Measurements from ENCODE around the gene CBX6. TPM values are rescaled to one million over a fixed set of nuclear protein-coding genes. Genes with fewer than 3 reads are reported as not detected.

Gene CBX6
- polyA plus RNA-seq, 1 donor (not counting 4 experiments of a cell fraction or from before 2014, with no cell fraction given), result 4.1 TPM

GRCh38 chr22:38829485-38829884, 42.5 kb downstream of the CBX6 start:
- FAIRE-seq (no peak), DNase-seq (ENCODE audit: low read depth, low spot score) (no peak)
- Histone ChIP-seq H3K4me3 (ENCODE audit: control insufficient read depth in 2 of 3, extremely low read depth in 1 of 3, insufficient read depth in 2 of 3, low read depth in 1 of 3, low read length in 3 of 3) (no peak overlapping the region), H3K9me3 (ENCODE audit: control insufficient read depth, low read depth, low read length) (no peaks in the 10 kb centered on the region), H3K27me3 (ENCODE audit: control insufficient read depth, extremely low read depth, insufficient read depth, low read length) (no peaks in the 10 kb centered on the region), H3K9me1 (ENCODE audit: control insufficient read depth, extremely low read depth, insufficient read depth, low read length) (no peaks in the 10 kb centered on the region), H3K27ac (ENCODE audit: control insufficient read depth, insufficient read depth, low read length) (no peak overlapping the region), H4K20me1 (ENCODE audit: control insufficient read depth, extremely low read depth, insufficient read depth, low read length) (peaks cover 8% of the 10 kb centered on the region), H3K4me1 (ENCODE audit: control insufficient read depth, extremely low read depth, insufficient read depth, low read length) (no peaks in the 10 kb centered on the region), H3K79me2 (ENCODE audit: control insufficient read depth, insufficient read depth, low read length) (no peaks in the 10 kb centered on the region), H3K36me3 (ENCODE audit: control insufficient read depth in 2 of 2, extremely low read depth in 1 of 2, insufficient read depth in 2 of 2, low read length in 2 of 2) (no peaks in the 10 kb centered on the region), H2AFZ (ENCODE audit: control insufficient read depth, low read length) (no peak overlapping the region), H3K9ac (ENCODE audit: control insufficient read depth, extremely low read depth, insufficient read depth, low read length) (no peak overlapping the region), H3K4me2 (ENCODE audit: control insufficient read depth, extremely low read depth, insufficient read depth, low read depth, low read length) (no peak overlapping the region)
- no peak for TF ChIP-seq CTCF (optimal IDR thresholded peaks at IDR 0.05 in 1 of 3, IDR thresholded peaks at IDR 0.05 in 1 of 3, conservative IDR thresholded peaks at IDR 0.05 in 1 of 3; ENCODE audit: extremely low read depth in 1 of 3, insufficient read depth in 2 of 3, low read length in 3 of 3)
- no peak for TF ChIP-seq EZH2 (IDR thresholded peaks at IDR 0.05; ENCODE audit: low read length)
- dilution Hi-C loops (cut with MboI; ENCODE audit: extremely low pct_ligation_motif_present, low sequenced_read_pairs), result no loop called here

GRCh38 chr22:38828616-38829205, 43.3 kb downstream of the CBX6 start:
- Histone ChIP-seq H3K4me1 (ENCODE audit: control insufficient read depth, extremely low read depth, insufficient read depth, low read length) (no peaks in the 10 kb centered on the region), H4K20me1 (ENCODE audit: control insufficient read depth, extremely low read depth, insufficient read depth, low read length) (peaks cover 12% of the 10 kb centered on the region), H3K27ac (ENCODE audit: control insufficient read depth, insufficient read depth, low read length) (no peak overlapping the region), H3K9me3 (ENCODE audit: control insufficient read depth, low read depth, low read length) (no peaks in the 10 kb centered on the region), H3K36me3 (ENCODE audit: control insufficient read depth in 2 of 2, extremely low read depth in 1 of 2, insufficient read depth in 2 of 2, low read length in 2 of 2) (no peaks in the 10 kb centered on the region), H3K79me2 (ENCODE audit: control insufficient read depth, insufficient read depth, low read length) (no peaks in the 10 kb centered on the region), H3K4me2 (ENCODE audit: control insufficient read depth, extremely low read depth, insufficient read depth, low read depth, low read length) (no peak overlapping the region), H3K4me3 (ENCODE audit: control insufficient read depth in 2 of 3, extremely low read depth in 1 of 3, insufficient read depth in 2 of 3, low read depth in 1 of 3, low read length in 3 of 3) (no peak overlapping the region), H2AFZ (ENCODE audit: control insufficient read depth, low read length) (no peak overlapping the region), H3K9ac (ENCODE audit: control insufficient read depth, extremely low read depth, insufficient read depth, low read length) (no peak overlapping the region), H3K27me3 (ENCODE audit: control insufficient read depth, extremely low read depth, insufficient read depth, low read length) (no peaks in the 10 kb centered on the region), H3K9me1 (ENCODE audit: control insufficient read depth, extremely low read depth, insufficient read depth, low read length) (no peaks in the 10 kb centered on the region)
- dilution Hi-C loops (cut with MboI; ENCODE audit: extremely low pct_ligation_motif_present, low sequenced_read_pairs), result no loop called here
- FAIRE-seq (no peak), DNase-seq (ENCODE audit: low read depth, low spot score) (no peak)
- TF ChIP-seq CTCF (optimal IDR thresholded peaks at IDR 0.05 in 1 of 3, IDR thresholded peaks at IDR 0.05 in 1 of 3, conservative IDR thresholded peaks at IDR 0.05 in 1 of 3; ENCODE audit: extremely low read depth in 1 of 3, insufficient read depth in 2 of 3, low read length in 3 of 3) (no peak), EZH2 (IDR thresholded peaks at IDR 0.05; ENCODE audit: low read length) (no peak)
